Activated CD4-positive, alpha-beta T cell treated with anti-CD3 and anti-CD28 coated beads for 4 hours (primary cell): Measurements from ENCODE around the gene RNF150.
"Not testable (repeated sequence)": the region's sequence is repeated elsewhere in the genome, so short reads cannot be mapped to it uniquely, and the experiment has no call there.

Experiments used
- DNase-seq, 2 donors: peaks; one replicate each; pipeline ENCODE4 v3.0.0-alpha.2; 2020

RNF150 gene

DNA sequence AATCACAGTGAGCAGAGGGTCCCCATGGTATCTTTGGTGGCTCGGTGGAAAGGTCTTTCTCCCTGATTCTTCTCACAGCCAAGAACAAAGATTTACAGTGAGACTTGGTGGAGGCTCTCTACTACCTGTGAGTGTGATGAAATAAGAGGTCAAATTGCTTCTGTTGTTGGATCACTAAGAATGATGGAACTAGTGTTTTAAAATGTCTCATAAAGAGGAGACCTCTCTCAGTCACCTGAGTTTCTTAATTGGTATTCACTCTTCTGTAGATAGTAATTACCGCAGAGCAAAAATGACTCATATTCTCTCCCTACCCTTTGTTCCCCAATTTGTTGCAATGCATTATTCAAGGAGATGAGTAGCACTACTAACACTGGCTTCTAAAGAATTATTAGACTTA is 276.2 kb downstream of the RNF150 start:
- DNase-seq = no peak

DNA sequence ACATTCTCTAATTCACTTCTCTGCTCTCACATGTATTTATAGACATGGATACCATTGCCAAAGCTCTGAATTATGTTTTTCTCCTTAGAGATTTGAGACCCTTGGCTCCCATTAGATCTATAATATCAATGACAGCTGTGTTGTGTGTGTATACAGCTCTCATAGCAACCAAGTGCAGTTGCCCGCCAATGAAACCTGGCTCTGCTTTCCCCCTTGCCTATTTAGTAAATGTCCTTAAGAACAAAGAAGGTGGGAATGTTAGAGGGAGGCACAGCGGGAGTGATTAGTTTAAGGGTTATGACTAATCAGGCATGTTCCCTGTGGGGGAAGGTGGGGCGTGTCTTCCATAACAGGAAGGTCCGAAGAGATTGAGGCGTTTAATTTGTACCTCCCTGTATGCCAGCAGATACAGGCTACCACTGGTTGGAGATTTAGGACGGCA is 276.6 kb downstream of the RNF150 start:
- DNase-seq = no peak

DNA sequence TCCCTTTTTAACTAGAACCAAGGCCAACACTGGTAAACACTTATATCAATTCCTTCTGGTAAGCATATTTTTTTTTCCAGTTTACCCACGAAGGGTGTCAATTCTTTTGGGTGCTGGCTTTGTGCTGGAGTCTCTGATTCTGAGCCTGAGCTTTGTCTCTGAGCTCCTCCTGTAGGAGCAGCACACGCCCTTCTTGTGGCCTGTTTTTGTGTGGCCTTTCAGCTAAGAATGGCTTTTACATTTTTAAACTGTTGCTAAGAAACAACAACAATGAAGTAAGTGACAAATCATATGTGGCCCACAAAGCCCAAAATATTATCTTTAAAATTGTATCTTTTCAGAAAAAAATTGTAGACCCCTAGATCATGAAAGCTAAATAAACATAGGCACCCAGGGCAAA is 279.1 kb downstream of the RNF150 start:
- DNase-seq = no peak

DNA sequence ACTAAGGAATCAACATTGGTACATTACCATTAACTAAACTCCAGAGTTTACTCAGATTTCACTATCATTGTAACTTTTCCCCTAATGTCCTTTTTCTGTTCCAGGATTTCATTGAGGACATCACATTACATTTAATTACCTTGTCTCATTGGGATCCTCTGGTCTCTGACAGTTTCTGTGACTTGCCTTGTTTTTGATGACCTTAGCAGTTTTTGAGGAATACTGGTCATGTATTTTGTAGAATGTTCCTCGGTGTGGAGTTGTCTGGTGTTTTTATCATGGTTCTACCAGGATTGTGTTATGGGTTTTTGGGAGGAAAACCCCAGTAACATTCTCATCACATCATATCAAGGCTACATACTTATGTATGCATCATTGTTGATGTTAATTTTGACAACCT is 281.5 kb downstream of the RNF150 start:
- DNase-seq = no peak

DNA sequence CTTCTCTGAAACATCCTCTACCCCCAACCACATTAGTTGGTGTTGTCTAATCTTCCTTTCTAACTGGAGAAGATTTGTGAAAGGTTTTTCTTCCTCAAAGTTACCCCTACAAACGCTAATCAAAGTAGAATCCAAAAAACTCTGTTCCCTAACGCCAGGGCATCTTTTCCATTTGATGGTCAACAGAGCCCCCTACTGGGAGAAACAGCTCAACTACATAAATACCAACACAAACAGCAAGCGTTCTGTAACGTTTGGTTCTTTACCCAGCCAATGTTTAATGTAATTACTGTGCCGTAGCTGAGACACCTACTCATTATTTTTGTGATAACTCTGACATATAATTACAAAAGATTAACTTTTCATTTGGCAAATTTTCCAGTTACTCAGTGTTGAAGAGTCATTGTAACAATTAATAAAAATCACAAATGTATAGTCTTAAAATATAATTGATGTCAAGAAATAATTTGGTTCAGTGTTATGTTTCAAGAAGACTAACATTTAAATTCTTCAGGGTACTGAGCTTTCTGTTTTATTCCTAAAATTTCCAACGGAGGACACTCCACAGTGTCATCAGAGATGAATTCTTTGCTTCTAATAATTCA is 282.1 kb downstream of the RNF150 start:
- no peak for DNase-seq

DNA sequence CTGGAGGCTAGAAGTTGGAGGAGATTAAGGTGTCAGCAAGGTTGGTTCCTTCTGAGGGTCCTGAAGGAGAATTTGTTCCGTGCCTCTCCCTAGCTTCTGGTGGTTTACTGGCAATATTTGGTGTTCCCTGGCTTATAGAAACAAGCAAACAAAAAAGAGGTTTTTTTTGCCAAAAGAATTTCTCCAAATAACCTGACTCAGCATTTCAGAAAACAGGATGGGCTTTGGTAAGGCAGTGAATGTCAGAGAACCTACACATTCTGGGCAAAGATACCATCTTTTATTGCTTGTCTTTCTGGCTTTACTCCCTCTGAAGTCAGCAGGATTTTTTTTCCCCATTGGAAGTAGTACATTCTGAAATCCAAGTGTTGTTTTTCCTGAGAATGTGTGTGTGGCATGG is 283.7 kb downstream of the RNF150 start:
- DNase-seq = no peak

DNA sequence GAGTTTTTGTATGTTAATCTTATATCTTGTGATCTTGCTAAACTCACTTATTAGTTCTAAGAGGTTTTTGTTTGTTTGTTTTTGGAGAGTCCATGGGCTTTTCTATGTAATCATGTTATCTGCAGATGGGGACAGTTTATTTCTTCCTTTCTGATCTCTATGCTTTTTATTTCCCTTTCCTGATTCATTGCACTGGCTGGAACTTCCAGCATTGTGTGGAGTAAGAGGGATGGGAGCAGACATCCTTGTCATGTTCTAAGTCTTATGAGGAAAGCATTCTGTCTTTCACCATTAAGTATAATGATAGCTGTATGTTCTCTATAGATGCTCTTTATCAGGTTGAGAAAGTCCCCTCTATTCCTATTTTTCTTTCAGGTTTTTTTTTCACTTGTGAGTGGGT is 286.5 kb downstream of the RNF150 start:
- DNase-seq = no peak

DNA sequence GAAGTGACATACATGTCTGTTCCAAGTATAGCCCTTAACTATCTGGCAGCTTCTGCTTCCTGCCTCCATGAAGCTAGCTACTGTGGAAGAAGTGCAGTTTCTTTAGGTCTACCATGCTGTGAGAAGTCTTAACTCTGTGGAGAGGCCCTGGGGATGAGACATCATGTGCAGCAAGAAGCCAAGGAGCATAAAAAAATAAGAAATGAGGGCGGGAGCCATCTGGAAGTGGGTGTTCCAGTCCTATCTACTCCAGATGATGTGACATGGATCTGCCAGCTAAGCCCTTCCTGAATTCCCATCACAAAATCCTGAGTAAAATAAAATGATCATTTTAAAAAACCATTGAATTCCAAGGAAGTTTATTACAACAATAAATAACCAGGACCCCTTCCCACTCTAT is 289.2 kb downstream of the RNF150 start:
- DNase-seq = no peak

DNA sequence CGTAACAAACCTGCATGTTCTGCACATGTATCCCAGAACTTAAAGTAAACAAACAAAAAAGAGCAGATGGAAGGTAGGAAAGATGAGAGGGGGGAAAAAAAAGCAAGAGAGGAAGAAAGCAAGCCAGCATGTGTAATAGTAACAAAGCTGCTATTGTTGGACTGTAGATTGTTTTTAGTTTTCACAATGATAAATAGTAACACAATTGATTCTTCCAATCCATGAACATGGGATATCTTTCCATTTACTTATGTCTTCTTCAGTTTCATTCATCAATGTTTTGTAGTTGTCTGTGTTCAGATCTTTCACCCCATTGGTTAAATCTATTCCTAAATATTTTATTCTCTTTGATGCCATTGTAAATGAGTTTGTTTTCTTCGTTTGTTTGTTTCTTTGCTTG is 292.1 kb downstream of the RNF150 start:
- no peak for DNase-seq

DNA sequence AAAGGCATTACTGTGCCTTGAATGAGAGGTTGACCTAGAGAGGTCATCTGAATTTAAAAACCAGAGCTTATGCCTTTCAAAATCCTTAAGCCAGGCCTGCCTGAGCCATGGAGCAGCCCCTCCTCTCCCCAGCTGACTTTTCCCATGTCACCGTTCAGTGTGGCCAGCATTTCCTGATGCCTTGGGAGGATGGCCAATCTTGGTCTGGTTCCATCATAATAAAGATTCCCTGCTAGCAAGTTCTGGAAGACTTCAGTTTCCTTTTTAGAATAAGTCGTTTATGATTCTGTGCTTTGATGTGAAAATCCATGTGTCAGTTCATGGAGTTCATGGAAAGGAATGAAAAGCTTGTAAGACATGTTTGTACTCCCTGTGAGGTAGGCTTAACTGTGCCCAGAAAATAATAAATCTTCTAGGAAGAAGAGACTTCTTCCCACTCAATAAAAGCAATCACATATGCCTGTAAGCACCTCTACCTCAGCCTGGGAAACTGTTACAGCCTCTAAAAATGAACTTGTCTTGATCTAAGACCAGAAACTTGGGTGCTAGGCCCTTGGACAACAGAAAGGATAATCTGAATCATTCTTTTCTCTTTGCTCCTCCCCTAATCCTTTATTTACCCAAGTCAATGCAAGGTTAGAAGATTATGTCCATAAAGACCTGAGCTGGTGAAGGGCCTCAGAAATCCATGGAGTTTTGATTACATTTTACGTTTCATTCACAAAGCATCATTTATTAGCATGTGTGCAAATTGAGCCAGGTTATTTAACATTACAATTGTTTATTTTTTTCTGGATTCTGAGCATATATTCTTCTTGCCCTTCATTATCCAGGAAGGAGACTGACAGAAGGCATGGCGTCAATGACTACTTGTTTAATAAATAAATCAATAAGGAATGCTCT is 293.1 kb downstream of the RNF150 start:
- no peak for DNase-seq

DNA sequence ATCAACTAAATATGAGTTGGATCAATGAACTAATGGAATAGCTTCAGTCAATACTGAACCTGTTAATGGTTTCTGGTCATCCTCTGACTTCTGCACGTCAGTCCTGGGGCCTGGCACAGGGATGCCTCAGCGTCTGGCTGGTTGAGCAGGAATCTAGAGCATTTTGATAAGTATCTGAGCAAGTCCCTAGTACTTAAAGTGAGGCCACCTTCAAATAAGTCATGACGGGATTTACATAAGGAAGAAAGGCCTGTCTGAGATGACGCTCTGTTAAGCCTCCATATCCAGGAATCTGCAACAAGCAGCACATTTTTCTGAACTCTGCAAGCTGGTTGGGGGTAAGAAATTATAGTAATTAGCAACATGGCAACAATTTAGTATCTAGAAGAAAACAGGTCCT is 293.9 kb downstream of the RNF150 start:
- DNase-seq = no peak

DNA sequence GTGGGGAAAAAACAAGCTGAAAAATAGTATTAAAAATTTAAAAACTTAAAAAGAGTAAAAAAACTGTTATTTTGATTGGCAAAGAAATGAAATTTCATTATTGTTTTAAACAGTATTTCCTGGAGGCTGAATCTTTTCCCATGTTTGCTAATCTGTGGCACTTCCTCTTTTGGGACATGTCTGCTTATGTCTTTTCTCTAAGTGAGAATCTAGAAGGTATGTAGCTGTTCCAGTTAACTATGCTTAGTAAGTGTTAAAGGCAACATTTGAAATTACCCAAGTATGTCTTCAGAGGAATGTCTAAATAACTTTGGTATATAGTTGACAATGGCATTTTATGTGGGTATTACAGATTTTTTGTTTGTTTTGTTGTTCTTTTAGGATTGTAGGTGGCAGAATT is 295.5 kb downstream of the RNF150 start:
- no peak for DNase-seq

DNA sequence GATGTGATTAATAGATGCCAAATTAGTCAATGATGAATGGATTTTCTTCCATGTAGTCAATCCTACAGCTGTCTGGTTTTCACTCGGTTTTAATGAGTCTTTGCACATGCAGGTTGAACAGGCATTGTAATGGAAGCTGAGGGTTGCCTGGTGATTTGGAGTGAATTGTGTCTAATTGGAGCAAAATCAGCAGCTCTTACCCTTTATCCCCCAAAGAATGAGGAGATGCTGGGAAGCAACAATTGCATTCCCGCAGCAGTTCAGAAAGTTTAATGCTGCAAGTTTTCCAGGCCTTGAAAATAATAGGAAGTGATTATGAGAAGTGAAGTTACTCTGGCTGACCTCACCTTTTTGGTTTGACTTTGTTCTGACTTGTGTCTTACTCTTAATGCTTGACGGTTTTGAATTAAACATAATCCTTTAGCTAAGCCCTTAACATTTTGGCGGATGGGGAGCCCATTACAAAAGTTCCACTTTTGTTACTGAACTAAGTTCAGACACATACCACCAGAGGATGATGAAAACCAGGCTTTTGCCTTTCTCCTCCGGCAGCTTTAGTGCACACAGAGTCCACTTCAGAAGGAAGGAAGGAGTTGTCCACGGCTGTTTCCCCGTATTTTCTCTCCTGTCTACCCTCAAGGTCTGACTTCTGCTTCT is 298.3 kb downstream of the RNF150 start:
- DNase-seq = no peak

DNA sequence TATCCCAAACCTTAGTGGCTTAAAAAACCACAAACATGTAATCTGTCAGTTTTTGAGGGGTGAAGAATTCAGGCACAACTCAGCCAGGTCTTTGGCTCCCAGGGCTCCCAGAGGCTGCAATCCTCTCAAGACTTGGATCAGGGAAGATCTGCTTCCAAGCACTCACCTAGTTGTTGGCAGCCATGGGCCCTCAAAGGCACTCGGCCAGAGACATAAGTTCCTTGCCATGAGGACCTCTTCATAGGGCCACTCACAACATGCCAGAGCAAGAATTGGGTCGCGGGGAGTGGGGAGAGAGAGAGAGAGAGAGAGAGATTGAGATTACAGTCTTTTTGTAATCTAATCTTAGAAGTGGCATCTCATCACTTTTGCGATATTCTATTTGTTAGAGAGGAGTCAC is 300.0 kb downstream of the RNF150 start:
- no peak for DNase-seq

DNA sequence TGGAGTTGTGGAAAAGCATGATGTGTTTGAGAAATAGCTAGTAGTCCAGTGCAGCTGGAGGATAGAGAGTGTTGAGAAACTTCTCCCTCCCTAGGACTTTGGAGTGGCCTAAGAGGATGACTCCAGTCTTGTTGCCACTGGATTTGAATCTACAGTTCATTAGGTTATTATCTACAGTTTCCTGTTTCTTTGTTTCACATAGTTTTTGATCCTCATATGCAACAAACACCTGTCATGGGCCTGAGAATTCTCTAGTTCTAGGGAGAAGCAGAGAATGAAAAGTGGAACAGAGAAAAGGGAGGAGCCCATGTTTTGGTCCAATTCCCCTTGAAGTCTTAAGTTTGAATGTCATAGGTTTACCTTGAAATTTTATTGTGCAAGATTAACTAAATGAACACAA is 303.4 kb downstream of the RNF150 start:
- no peak for DNase-seq

DNA sequence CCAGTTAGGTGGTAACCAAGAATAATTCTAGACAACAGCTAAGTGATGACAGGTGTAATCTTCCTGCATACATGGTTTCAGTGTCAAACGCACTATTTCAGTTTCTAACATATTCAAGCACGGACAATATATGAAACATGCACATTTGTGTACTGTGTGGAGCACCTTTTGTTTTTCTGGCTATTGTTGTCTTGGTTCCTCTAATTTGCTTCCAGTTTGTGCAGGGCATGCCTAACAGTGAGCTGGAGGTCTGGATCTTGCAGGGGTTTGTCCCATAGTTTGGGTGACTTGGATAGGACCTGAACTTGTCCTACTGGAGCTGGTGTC is 306.6 kb downstream of the RNF150 start:
- no peak for DNase-seq

DNA sequence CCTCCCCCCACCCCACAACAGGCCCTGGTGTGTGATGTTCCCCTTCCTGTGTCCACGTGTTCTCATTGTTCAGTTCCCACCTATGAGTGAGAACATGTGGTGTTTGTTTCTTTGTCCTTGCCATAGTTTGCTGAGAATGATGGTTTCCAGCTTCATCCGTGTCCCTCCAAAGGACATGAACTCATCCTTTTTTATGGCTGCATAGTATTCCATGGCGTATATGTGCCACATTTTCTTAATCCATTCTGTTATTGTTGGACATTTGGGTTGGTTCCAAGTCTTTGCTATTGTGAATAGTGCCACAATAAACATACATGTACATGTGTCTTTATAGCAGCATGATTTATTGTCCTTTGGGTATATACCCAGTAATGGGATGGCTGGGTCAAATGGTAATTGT is 312.7 kb downstream of the RNF150 start:
- not testable (repeated sequence) for DNase-seq

DNA sequence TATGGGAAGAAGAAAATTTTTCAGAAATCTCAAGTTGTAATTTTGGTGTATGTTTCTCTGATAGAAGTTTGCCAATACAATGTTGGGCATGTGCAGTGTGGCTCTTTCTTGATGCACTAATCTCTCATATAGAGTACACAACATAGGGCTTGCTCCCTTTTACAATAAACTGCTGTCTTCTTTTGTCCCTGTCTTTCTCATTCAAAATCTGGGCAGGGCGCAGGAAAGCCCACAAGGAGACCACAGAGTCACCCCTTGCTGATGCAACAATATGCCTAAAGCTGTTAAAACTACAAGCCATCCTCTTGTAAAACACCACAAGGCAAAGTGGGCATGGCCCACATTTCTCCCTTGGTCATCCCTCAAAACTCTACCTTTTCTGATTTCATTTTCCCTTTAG is 313.7 kb downstream of the RNF150 start:
- no peak for DNase-seq

DNA sequence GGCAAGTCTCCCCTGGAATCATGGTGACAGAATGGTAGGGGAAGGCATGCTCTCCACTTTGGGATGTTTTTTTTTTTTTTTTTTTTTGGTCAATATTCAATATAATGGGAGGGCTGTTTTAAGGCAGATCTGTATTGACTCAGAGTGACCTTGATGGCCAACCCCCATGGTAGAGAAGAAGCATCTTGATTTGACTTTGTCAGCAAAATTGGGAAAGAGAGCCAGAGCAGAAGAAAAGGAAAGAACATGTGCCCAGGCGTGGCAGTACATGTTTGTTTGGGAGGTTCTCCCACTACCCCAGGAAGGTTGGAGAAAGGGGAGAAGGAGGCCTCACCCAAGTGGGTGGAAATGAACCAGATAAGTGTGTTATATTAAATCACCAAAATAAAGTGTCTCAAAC is 314.8 kb downstream of the RNF150 start:
- DNase-seq = no peak

DNA sequence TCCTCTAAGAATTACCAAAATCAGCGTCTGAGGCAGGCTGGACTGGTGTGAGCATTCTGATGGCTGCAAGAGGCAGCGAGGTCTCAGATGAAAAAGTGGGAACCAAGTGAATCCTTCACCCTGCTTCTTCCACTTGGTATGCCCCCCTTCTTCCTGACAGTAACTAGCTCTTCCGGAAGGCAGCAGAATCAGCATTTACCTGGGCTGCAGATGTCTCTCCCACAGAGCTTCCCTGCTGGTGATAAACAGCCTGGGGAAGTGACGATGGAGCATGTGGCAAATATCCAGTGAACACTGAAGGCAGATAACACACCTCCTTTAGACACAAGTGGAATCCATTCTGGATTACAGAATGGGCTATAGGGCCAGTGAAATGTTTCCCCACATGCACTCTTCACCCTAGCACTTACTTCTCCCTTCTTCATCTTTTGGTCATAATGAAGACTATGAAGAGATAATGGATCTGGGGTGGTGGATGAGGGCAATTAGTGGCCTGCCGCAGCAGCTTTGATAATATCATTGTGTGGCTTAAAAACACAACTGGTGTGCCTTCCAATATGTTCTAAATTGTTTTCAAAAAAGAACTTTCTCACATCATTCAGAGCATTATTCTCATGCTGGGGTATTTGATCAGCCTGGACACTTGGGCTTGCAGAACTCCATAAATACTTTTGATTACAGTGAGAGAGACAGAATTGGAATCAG is 316.3 kb downstream of the RNF150 start:
- no peak for DNase-seq

DNA sequence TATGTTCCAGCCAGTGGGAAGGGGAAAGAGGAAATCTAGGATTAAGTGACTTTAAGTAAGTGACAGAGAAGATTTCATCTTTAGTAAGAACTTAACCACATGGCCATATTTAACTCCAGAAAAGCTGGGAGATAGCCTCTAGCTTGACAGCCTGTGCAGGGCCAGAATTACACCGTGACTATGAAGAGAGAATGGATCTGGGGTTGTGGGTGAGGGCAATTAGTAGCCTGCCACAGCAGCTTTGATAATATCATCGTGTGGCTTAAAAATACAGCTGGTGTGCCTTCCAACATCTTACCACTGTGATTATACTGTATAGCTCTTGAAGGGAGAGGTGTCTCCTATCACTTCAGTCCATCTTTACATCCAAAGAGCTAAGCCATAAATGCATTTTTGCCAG is 319.5 kb downstream of the RNF150 start:
- DNase-seq = no peak

DNA sequence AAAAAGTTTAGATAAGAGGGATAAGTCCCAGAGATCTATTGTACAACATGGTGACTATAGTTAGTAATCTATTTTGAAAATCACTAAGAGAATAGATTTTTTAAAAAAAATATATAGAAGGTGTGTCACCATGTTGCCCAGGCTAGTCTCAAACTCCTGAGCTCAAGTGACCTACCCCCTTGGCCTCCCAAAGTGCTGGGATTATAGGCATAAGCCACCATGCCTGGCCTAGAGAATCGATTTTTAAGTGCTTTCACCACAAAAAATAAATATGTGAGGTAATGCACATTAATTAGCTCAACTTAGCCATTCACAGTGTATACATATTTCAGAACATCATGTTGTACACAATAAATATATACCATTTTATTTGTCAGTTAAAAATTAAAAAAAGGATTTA is 320.4 kb downstream of the RNF150 start:
- no peak for DNase-seq

DNA sequence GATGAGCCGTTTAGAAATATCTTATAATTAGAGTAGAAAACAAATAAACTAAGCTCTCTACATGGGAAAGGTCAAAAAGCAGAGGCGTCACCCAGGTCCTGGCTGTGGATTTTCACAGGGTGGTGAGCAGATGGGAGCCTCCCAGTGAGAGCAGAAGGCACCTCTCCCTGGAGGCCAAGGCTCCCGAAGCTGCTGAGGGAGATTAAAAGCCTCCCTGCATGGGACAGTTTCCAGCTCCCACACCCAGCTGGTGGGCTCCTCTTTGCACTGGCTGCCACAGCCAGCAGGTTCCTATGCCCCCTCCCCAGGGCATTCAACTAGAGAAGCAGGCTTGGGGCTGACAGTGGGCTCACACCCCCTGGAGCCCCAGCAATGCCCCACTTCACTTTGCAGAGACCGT is 321.8 kb downstream of the RNF150 start:
- no peak for DNase-seq
